HG02623 (cell line): ENCODE results near the gene OR9A4.
"Not testable (repeated sequence)": the region's sequence is repeated elsewhere in the genome, so short reads cannot be mapped to it uniquely, and the experiment has no call there.

Experiments
- ATAC-seq: cut with Tn5 transposase; IDR thresholded peaks from one replicate; pipeline ENCODE4 v1.9.1; 2021; ENCODE audit warnings: moderate library complexity; ENCODE audit not compliant: unreplicated experiment

The OR9A4 gene, protein sequence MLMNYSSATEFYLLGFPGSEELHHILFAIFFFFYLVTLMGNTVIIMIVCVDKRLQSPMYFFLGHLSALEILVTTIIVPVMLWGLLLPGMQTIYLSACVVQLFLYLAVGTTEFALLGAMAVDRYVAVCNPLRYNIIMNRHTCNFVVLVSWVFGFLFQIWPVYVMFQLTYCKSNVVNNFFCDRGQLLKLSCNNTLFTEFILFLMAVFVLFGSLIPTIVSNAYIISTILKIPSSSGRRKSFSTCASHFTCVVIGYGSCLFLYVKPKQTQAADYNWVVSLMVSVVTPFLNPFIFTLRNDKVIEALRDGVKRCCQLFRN

DNA sequence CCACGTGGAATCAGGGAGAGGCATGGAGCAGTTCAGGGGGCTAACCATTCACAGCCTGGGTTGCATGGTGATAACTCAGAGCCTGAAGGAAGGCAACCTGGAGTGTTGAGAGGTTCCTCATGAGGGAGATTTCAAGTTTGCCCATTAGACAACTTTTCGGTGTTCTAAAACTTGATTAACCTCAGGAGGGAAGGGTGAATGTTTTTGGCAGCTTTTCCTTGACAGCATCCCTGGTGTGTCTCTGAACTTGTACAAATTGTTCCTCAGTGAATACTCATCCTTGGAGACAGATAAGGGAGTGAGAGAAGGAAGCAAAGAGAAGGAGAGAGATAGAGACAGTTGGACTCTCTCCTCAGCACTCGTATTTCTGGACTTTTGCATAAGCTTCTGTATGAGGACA lies at the start of gene OR9A4:
OR9A4 (plus strand) TSS at position 301 of the 400 bp plus-strand sequence. CDS start 2,477 bp downstream, outside the sequence.
- no peak for ATAC-seq

DNA sequence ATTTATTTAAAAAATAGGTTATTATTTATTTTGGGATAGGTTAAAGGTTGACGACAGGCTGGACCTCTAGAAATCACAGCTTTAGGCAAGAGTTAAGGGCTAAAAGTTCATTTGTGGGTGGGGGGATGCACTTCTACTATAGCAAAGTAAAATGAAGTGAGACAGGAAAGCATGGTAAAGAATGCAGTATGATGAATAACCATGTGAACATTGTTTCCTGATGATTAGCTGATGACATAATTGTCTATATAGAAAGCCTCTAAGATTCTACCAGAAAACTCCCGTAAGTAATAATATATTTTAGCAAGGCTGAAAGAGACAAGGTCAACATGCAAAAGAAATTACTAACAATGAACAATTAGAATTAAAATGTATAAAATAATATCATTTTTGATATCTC lies 49.2 kb upstream of the OR9A4 start:
- no peak for ATAC-seq

DNA sequence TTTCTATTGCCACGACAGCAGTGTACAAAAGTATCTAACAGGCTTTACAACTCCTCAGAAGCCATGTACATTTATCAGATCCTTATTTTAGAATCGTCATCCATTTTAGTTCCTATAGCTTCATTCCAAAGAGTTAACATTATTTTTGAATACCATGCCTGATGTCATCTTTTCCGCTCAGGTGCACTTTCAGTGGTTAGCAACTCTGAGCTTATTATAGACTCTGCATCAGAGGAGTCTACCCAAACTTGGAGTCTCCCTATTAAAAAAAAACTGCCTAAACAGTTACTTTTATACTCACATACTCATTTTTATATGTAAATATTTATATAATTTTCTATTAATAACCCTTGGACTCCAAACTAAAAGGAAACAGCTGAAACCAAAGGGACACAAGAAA lies 43.3 kb upstream of the OR9A4 start:
- ATAC-seq = no peak

DNA sequence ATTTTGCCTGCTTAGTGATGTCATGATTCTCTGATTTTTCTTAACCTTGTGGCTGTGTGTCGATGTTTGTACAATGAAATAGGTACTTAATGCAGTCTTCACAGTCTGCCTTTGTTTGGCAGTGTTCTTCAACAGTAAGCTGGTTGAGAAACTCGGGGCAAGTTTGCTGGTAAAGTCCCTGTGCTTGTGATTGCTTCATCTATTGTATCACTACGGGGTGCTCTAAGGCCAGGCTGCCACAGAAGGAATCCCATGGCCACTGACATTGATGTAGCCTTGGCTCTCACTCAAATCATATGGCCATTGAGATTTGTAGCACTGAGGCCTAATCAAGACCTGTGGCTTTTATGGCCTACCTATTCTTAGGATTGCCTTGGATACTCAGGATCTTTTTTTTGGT lies 41.4 kb upstream of the OR9A4 start:
- no peak for ATAC-seq

DNA sequence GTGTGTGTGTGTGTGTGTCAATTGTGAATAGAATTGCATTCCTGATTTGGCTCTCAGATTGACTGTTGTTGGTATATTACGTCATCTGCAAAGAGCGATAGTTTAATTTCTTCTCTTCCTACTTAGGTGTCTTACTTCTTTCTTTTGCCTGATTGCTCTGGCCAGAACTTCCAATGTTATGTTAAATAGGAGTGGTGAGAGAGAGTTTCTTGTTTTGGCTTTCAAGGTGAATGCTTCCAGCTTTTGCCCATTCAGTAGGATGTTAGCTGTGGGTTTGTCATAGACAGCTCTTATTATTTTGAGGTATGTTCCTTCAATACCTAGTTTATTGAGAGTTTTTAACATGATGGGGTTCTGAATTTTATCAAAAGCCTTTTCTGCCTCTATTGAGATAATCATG lies 40.7 kb upstream of the OR9A4 start:
- ATAC-seq = no peak

DNA sequence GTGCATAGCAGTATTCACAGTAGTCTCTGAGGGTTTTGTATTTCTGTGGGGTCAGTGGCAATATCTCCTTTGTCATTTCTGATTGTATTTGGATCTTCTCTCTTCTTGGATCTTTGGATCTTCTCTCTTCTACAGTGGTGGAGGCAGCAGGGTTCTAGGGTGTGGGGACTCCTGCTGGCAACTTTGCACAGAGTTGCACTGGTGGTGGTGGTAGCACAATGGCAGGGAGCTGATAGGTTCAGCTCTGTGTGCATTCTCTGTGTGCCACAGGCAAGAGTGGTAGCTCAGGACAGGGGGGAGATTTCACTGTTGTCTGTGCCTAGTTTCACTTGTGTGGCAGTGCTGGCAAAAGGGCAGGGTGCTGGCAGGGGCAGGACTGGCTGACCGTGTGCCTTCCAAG lies 39.8 kb upstream of the OR9A4 start:
- ATAC-seq = no peak

DNA sequence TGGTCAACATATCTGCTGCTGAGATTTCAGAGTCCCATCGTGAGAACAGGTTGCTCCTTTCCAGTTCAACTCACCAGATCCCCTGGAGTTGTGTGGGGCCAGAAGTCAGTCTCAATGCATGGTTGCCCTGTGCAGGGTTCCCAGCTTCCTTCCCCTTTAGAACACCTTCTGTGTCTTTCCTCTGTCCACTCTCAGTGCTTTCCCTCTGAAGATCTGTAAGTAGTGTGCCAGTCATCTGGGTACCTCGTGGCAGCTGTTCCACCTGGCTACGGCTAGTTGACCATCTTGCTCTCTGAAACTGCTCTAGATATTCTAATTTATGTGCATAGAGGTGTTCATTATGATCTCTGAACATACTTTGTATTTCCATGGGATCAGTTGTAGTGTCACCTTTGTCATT lies 38.8 kb upstream of the OR9A4 start:
- no peak for ATAC-seq

DNA sequence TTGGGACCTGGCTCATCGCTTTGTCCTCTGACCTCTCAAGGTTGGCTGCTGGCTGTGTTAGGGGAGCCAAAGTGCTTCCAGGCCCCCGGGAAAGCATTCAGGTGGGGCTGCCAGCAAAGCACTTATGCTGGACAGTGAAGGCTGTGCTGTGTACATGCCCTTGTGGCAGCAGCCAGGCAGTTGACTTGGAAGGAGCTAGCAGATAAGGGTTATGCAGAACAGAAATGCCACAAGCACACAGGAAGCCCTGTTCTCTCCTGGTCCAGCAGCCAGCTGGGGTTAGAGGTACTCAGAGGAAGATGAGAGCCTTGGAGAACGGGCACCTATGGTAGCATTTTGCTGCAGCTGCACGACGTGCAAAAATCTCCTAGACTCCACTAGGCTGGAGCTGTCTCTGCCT lies 35.2 kb upstream of the OR9A4 start:
- ATAC-seq = no peak

DNA sequence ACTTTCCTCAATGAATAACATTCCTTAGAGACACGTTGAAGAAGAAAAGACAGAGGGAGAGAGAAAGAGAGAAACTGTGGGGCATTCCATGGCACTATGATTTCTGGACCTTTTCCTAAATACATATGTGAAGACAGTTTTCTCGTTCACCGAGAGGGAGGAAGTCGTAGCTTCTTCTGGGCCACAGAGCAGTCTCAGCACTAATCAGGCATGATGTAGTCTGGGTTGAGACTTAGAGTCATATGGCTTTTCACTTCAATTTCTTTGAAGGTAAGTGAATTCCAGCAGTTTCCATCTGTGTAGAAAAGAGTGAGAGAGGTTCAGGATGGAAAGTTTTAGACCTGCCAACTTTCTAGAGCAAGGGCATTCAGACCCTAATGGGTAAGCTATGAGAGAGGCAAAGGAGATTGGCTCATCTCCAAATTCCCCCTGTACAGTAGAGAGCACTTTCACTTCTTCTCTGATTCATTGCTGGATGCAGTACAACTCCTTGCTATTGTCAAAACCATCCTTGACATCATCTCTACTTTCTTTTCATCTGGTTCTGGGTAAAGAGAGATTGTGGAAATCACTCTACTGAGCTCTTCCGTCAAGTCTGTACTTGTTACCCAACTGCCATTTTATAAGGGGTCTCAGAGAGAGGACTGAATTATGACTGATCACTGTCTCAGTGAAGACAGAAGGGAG lies 31.5 kb upstream of the OR9A4 start:
- peak; percentile 61 for ATAC-seq

DNA sequence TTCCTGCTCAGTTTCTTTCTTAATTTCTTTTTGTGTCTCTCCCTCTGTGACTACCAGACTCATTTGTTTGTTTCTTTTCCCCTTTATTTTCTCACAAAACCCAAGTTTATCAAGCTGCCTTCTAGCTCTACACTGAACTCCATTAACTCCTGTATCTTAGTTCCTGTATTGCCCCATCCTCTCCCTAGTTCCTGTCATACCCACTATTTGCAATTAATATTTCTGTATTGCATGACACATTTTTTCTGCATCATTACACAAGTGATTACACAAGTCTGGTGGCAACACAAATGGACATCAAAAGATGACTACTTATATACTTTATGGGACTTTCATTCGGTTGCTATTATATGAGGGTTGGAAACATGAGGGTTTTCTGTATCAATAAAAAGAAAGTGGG lies 26.9 kb upstream of the OR9A4 start:
- ATAC-seq = no peak

DNA sequence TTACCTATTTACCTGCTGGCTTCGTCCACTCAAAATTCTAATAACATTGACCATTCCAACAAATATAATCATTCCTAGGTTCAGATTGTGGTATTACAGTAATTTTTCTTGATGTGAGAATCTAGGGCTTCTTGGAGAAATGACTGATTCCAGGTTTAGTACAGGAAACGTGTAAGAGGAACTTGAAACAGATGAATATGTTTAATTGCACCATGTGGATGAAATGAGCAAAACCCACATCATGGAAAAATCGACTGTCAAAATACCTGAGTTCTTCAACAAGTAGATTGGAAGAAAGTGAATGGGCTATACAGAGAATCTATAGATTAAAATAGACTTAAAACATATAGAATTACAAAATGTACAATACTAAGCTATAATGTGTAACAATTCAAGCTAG lies 24.9 kb upstream of the OR9A4 start:
- no peak for ATAC-seq

DNA sequence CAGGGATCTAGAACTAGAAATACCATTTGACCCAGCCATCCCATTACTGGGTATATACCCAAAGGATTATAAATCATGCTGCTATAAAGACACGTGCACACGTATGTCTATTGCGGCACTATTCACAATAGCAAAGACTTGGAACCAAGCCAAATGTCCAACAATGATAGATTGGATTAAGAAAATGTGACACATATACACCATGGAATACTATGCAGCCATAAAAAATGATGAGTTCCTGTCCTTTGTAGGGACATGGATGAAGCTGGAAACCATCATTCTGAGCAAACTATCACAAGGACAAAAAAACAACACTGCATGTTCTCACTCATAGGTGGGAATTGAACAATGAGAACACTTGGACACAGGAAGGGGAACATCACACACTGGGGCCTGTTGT lies 16.8 kb upstream of the OR9A4 start:
- not testable (repeated sequence) for ATAC-seq

DNA sequence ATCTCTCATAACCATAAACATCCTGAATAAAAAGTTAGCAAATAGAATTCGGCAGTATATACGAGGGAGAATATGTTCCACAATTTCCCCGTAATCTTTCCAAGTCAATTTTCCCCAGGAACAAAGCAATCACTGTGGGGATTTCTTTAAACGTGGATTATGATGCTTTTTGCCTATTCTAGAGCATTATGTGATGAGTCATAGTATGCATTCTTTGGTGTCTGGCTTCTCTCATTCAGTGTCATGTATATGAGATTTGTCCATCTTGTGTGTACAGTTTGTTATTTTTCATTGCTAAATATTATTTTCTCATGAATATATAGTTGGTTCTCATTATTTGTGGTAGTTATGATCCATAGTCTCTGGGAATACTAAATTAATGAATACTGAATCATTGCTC lies 9.9 kb upstream of the OR9A4 start:
- no peak for ATAC-seq

DNA sequence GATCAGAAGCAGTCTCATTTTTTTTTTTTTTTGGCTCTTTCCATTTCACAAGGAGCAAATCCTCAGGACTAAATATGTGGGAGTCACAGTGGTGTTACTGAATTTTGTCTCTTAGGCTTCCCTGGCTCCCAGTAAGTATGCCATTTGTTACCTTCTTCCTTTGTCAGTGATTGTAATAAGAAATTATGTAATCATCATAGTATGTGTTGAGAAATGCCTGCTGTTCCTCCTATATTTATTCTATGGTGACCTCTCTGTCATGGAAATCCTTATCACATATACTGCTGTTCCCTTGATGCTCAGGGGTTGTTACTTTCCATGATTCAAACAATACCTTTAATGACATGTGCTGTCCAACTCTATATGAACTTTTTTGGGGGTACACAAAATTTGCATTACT lies 4.8 kb upstream of the OR9A4 start:
- no peak for ATAC-seq

DNA sequence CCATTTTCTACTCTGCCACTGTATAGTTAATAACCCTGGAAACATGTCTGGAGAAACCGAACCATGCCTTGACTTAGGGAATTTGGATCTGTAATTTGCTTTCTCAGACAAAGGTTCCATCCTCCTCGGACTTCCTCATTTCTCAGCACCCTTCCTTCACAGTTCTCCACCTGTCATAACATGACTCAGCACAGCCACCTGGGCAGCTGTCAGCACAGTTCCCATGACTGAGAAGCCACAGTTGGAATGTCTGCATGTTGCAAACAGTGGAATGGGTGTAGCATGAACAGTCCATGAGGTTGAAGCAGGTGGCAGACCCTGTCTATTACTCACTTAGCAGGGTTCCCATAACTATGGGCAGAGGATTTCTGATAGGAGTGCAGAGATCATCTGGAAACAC lies 634 bp upstream of the OR9A4 start:
- ATAC-seq = no peak

DNA sequence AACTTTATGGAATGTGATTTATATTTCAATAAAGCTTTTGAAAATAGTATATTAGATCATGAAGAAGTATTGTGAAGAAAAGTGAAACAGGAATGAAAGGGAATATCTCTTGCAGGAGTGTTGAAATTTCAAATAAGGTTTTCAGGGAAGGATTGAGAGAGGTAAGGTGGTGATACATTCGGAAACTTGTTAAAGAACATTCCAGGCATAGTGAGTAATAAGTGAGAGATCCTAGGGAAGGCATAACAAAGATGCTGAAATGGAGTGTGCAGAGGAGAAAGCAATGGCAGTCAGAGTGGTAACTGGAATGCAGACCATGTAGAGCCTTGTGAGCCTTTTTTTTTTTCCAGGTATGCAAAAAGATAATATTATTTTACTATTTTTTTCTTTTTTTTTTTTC lies 4.1 kb downstream of the OR9A4 start:
- ATAC-seq = no peak

DNA sequence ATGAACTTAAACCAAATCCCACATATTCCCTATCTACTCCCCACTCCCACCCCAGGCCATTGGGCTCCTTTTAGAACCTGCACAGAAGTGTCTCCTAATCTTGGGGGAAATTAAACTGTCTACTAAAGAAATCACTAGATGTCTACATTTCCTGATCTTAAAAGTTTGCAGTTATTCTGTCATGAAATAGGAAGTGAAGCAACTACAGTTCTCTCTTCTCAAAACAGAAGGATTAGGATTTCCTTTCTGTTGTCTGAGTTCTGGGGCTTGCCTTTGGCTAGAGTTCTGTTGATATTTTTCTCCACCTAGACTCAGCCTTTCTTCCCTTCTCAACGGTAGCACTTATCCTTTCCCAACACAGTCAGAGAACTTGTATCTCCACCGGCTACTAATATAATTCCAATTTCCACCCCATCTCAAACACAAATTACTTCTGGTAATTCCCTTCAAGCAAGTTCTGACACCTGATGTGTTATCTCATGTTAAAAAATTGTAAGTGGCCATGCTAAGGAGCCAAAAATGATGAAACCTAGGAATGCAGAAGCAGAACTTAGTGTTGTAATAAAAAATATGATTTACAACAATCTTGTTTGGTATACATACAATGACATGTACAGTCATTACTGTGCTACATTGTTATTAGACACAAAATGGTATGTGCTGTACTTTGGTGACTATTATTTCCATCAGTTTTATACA lies 12.1 kb downstream of the OR9A4 start:
- ATAC-seq = no peak

DNA sequence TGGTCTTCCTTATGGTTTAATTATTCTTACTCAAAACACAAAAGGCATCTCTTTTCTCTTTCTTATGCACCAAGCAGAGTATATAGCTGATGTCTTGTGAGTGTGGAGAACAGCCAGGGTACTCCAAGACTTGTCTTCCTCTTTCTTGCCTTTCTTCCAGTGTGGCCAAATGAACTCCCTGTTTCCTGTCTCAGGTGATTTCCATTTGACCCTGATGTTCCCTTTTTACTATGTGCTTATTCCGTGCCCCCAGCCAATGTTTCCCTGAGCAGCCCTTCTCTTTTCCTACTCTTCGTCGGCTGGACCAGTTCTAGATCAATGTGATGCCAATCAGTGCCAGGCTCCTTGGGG lies 12.6 kb downstream of the OR9A4 start:
- ATAC-seq = no peak

DNA sequence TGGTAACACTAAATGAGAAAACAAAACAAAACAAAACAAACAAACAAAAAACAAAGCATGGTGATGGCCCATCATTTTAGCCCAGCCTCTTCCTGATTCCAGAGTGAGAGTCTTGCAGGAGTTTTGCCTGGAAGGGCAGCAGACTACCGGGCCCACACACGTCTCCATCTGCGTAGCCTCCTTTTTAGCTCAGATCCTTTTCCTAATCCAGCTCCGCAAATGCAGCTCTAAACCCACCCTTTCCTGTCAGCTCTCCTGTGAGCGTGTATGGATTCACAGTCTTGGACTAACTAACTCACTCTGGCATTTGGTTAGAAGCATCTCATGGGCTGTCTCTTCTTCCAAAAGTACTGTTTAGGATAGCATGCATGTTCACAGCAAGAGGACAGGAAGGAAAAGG lies 14.0 kb downstream of the OR9A4 start:
- no peak for ATAC-seq

DNA sequence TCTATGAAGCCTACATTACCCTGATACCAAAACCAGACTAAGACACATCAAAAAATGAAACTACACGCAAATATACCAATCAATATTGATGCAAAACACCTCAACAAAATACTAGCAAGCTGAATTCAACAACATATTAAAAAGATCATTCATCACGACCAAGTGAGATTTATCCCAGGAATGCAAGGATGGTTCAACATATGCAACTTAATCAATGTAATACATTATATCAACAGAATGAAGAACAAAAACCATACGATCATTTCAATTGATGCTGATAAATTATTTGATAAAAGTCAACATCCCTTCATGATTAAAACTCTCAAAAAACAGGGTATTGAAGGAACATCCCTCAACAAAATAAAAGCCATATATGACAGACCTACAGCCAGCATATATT lies 24.9 kb downstream of the OR9A4 start:
- ATAC-seq = no peak

DNA sequence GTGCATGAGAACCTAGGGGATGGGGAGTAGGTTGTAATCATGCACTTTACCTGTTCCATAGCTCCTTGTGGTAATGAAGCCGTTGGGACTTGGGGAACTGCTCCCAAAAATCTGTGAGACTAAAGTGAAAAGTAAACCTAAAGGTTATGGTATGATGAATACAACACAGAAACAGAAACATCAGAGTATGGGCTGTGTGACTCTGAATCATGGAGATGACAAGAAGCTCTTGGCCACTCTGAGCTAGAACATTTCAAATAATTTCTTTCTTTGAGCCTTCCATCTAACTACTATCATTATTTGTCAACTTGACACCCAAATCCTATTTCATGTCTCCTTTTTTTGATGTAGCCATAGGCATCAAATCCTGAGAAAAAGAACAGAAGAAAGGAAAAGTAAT lies 27.6 kb downstream of the OR9A4 start:
- no peak for ATAC-seq

DNA sequence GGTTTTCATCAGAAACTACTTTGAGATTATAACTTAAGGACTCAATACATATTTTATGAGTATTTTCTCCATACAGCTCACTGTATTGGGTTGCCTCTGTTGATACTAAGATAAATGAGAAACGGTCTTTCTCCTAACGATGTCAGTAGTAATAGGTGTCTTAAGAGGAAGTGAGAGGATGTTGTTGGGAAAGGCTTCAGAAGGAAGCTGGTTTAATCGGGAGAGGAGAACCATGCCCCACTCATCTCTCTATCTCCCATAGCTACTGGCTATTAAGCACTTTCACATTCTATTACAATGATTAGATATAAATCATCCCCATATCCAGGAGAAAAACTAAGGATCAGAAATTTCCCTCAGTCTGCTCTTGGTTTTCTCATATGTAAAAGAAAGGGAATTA lies 28.6 kb downstream of the OR9A4 start:
- ATAC-seq = no peak
